Testis (tissue), 3 donors: ENCODE measurements around the gene RIC3. TPM values are rescaled to one million over a fixed set of nuclear protein-coding genes. Genes with fewer than 3 reads are reported as not detected.

ENCODE experiments used
- DNase-seq: peaks from one replicate; pipeline ENCODE4 v3.0.0-alpha.2; 2019
- H3K27ac ChIP-seq, 2 donors: fragments of 200-600 bp; sonication (generic); one replicate each; pipeline ENCODE4 v1.5.1; 2019
- H3K27me3 ChIP-seq: fragments of 200-600 bp; sonication (generic); one replicate; pipeline ENCODE4 v1.5.1; 2019
- H3K36me3 ChIP-seq: fragments of 200-600 bp; sonication (generic); one replicate; pipeline ENCODE4 v1.5.1; 2017; ENCODE audit warnings: low read depth; ENCODE audit errors: missing control alignments
- H3K4me1 ChIP-seq: fragments of 200-600 bp; sonication (generic); one replicate; pipeline ENCODE4 v1.5.1; 2019
- H3K4me3 ChIP-seq, 2 donors: fragments of 200-600 bp; sonication (generic); one replicate each; pipeline ENCODE4 v1.5.1; 2017 to 2019
- H3K9me3 ChIP-seq: fragments of 200-600 bp; sonication (generic); one replicate; pipeline ENCODE4 v1.5.1; 2017
- POLR2A ChIP-seq: fragments of 450-650 bp; IDR thresholded peaks from one replicate; pipeline ENCODE4 v1.6.1; 2017; ENCODE audit warnings: antibody characterized with exemption, mild to moderate bottlenecking, moderate library complexity
- WGBS, 2 donors: methylation state at CpG; one replicate each; pipeline ENCODE4 v1.1.5; 2018; 5-methylcytosine and 5-hydroxymethylcytosine counted together
- intact Hi-C: fragments of 100-400 bp; cut with DNase I; formaldehyde crosslinking; loops from one replicate; pipeline ENCODE4 v1.15.1; 2023; ENCODE audit warnings: low total_unique reads
- polyA plus RNA-seq: library from polyadenylated mRNA; stranded (reverse); fragments of 350-450 nt; fragmentation: Illumina TruSeq; extraction: RNeasy Lipid Tissue Mini Kit (QIAGEN cat#74804); gene quantifications from one replicate; pipeline ENCODE4 v1.2.3, GENCODE V29; 2014; ENCODE audit warnings: low read depth, low replicate concordance; ENCODE audit not compliant: insufficient read depth
- total RNA-seq, 2 donors: library from RNA; depleted of rRNA; stranded (reverse); fragments of >200 nt; gene quantifications; one replicate each; pipeline ENCODE4 v1.2.3, GENCODE V29; 2016
- TF ChIP-seq, protein P1 (sequence below), 3 experiments: fragments of 450-650 bp in 2 of 3; fragments of 200-600 bp in 1 of 3; sonication (generic) in 1 of 3; IDR thresholded peaks; one replicate each; pipeline ENCODE4 v1.5.1; 2016 to 2019; ENCODE audit warnings: antibody characterized with exemption in 3 of 3, mild to moderate bottlenecking in 2 of 3, moderate library complexity in 1 of 3

Gene RIC3
- total and polyA plus RNA-seq, 3 donors from 2014 or later, result 18.7 to 48.6 (median 42.3) TPM

- no peak for DNase-seq
- no peaks in the 10 kb centered on the region for H3K27me3 ChIP-seq
- no peak overlapping the region for H3K4me3 ChIP-seq
- intact Hi-C loops, result no loop called here
- 51 to 67% methylated on average over 4 of the region's 4 CpGs for WGBS, 2 donors
- no peaks in the 10 kb centered on the region for H3K9me3 ChIP-seq
- no peaks in the 10 kb centered on the region for H3K36me3 ChIP-seq
- peaks cover 5% of the 10 kb centered on the region for H3K4me1 ChIP-seq
- TF ChIP-seq, protein P1, sequence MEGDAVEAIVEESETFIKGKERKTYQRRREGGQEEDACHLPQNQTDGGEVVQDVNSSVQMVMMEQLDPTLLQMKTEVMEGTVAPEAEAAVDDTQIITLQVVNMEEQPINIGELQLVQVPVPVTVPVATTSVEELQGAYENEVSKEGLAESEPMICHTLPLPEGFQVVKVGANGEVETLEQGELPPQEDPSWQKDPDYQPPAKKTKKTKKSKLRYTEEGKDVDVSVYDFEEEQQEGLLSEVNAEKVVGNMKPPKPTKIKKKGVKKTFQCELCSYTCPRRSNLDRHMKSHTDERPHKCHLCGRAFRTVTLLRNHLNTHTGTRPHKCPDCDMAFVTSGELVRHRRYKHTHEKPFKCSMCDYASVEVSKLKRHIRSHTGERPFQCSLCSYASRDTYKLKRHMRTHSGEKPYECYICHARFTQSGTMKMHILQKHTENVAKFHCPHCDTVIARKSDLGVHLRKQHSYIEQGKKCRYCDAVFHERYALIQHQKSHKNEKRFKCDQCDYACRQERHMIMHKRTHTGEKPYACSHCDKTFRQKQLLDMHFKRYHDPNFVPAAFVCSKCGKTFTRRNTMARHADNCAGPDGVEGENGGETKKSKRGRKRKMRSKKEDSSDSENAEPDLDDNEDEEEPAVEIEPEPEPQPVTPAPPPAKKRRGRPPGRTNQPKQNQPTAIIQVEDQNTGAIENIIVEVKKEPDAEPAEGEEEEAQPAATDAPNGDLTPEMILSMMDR (IDR thresholded peaks at IDR 0.05), result no peak
- no peak for TF ChIP-seq POLR2A
- H3K27ac ChIP-seq, result no peak overlapping the region
Measured at GRCh38 chr11:8201644-8202365, 33.0 kb upstream of the RIC3 start.

DNA sequence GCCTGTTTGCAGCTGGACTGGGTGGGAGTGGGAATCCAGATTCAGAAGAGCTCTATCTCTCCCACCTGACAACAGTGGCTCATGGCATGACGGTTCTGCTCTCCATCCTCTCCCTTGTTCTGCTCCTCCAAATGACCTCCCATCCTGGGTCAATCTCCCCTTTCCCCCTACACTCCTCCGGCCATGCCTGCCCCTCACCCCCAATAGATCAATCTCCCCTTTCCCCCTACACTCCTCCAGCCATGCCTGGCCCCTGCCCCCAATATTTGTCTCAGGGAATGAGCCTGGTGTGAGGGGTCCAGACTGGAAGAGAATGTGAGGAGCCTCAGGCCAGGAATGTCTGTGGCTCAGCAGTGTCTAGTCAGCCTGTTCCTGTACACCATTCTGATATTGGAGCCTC lies 30.9 kb upstream of the RIC3 start:
- Histone ChIP-seq H3K4me3 (no peak overlapping the region), H3K27ac (no peak overlapping the region), H3K9me3 (no peaks in the 10 kb centered on the region), H3K27me3 (no peaks in the 10 kb centered on the region), H3K36me3 (no peaks in the 10 kb centered on the region), H3K4me1 (no peaks in the 10 kb centered on the region)
- intact Hi-C loops, result no loop called here
- TF ChIP-seq, protein P1 (IDR thresholded peaks at IDR 0.05), result no peak
- TF ChIP-seq POLR2A, result no peak
- DNase-seq, result no peak
- WGBS, 2 donors, result 41 to 61% methylated on average over 2 of the region's 2 CpGs

GRCh38 chr11:8196749-8197148 lies 27.9 kb upstream of the RIC3 start:
- Histone ChIP-seq H3K36me3 (no peaks in the 10 kb centered on the region), H3K27me3 (no peaks in the 10 kb centered on the region), H3K4me1 (no peaks in the 10 kb centered on the region), H3K4me3 (no peak overlapping the region), H3K27ac (no peak overlapping the region), H3K9me3 (no peaks in the 10 kb centered on the region)
- intact Hi-C loops, result no loop called here
- DNase-seq, result no peak
- TF ChIP-seq, protein P1 (IDR thresholded peaks at IDR 0.05), result no peak
- TF ChIP-seq POLR2A, result no peak

GRCh38 chr11:8194956-8195355 lies 26.1 kb upstream of the RIC3 start:
- WGBS, 2 donors, result 77 to 91% methylated on average over 4 of the region's 4 CpGs
- TF ChIP-seq, protein P1 (IDR thresholded peaks at IDR 0.05), result no peak
- TF ChIP-seq POLR2A, result no peak
- H3K4me1 ChIP-seq, result no peaks in the 10 kb centered on the region
- DNase-seq, result no peak
- H3K27ac ChIP-seq, result no peak overlapping the region
- no peaks in the 10 kb centered on the region for H3K27me3 ChIP-seq
- H3K9me3 ChIP-seq, result no peaks in the 10 kb centered on the region
- H3K36me3 ChIP-seq, result no peaks in the 10 kb centered on the region
- H3K4me3 ChIP-seq, result no peak overlapping the region
- intact Hi-C loops, result no loop called here

DNA sequence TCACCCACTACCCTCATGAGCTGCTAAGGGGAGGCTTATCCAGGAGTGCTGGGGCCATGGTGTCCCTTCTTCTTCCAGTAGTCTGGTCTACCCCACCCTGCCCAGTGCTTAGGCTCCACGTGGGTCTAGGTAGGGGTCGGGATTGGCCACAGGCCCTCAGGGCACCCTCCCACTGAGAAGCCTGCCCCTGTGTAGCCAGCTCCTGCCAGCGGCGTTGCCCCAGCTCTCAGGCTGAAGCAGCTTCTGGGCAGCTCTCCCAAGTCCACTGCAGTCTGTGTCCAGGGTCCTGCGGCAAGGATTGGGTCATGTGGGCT lies 24.0 kb upstream of the RIC3 start:
- no peak for TF ChIP-seq POLR2A
- TF ChIP-seq, protein P1 (IDR thresholded peaks at IDR 0.05), result no peak
- H3K27me3 ChIP-seq, result no peaks in the 10 kb centered on the region
- no peaks in the 10 kb centered on the region for H3K4me1 ChIP-seq
- intact Hi-C loops, result no loop called here
- no peaks in the 10 kb centered on the region for H3K36me3 ChIP-seq
- no peak overlapping the region for H3K27ac ChIP-seq
- H3K9me3 ChIP-seq, result no peaks in the 10 kb centered on the region
- DNase-seq, result no peak
- WGBS, 2 donors, result 49 to 80% methylated on average over 1 to 5 of the region's 5 CpGs
- no peak overlapping the region for H3K4me3 ChIP-seq
